Right cardiac atrium (tissue), 5 donors: ENCODE measurements around the gene NME5. TPM values are rescaled to one million over a fixed set of nuclear protein-coding genes. Genes with fewer than 3 reads are reported as not detected.
"Not testable (repeated sequence)": the region's sequence is repeated elsewhere in the genome, so short reads cannot be mapped to it uniquely, and the experiment has no call there.

Experiments used
- ATAC-seq, 2 donors: fragments of 200-7000 bp; cut with Tn5 transposase; one replicate each; pipeline versions ENCODE4 v1.8.0 to v1.9.1; 2020; ENCODE audit warnings: moderate library complexity in 2 of 2, mild to moderate bottlenecking in 1 of 2
- DNase-seq, 3 donors: peaks; one replicate each; pipeline ENCODE4 v3.0.0-alpha.2; 2020
- H3K27ac ChIP-seq: one replicate; pipeline ENCODE4 v1.5.1; 2013; ENCODE audit warnings: mild to moderate bottlenecking, low read length, control low read depth, moderate library complexity
- H3K27me3 ChIP-seq: one replicate; pipeline ENCODE4 v1.6.1; 2013; ENCODE audit not compliant: control insufficient read depth, insufficient read depth
- H3K4me1 ChIP-seq: one replicate; pipeline ENCODE4 v1.6.1; 2013; ENCODE audit warnings: low read length; ENCODE audit not compliant: control insufficient read depth, insufficient read depth
- H3K4me3 ChIP-seq: one replicate; pipeline ENCODE4 v1.5.1; 2013; ENCODE audit warnings: low read length, control low read depth
- H3K9me3 ChIP-seq: one replicate; pipeline ENCODE4 v1.6.1; 2013; ENCODE audit warnings: low read length; ENCODE audit not compliant: control insufficient read depth
- WGBS: extraction: QIAGEN DNeasy Blood & Tissue Kit; methylation state at CpG from one replicate; pipeline ENCODE4 v1.1.7; 2013; 5-methylcytosine and 5-hydroxymethylcytosine counted together
- intact Hi-C, 4 donors: fragments of 100-400 bp; cut with DNase I; formaldehyde crosslinking; loops; one replicate each; pipeline versions ENCODE4 v1.11.0 to v1.14.0; 2022 to 2023
- polyA plus RNA-seq: library from polyadenylated mRNA; stranded (reverse); fragments of 200-250 nt; gene quantifications from one replicate; pipeline ENCODE4 v1.2.3, GENCODE V29; 2013
- total RNA-seq, 4 donors: library from RNA; stranded (reverse); fragmentation: NEBNext Ultra II Directional; extraction: Animal tissue kit (Norgen Biotek cat#: 25700); gene quantifications; one replicate each; pipeline ENCODE4 v1.2.1, GENCODE V29; 2021
- donor health status: healthy with polysubstance abuse.
- donor health status: DM: no; HTN: yes; CAD: no.
- donor health status: DM: no; HTN: no; CAD: no.
- donor health status: DM: no; HTN: yes; CAD: no; lungs with severe emphysema.
- donor health status: DM: yes; HTN: yes; CAD: no.

The NME5 gene
- total and polyA plus RNA-seq, 5 donors = 5.0 to 6.8 (median 6.1) TPM

GRCh38 chr5:138078006-138078643 lies 61.1 kb downstream of the NME5 start:
- H3K27me3 ChIP-seq = no peaks in the 10 kb centered on the region

GRCh38 chr5:138077064-138077696 lies 62.0 kb downstream of the NME5 start:
- Histone ChIP-seq H3K27ac (no peak overlapping the region), H3K4me1 (no peaks in the 10 kb centered on the region), H3K4me3 (no peak overlapping the region), H3K9me3 (no peaks in the 10 kb centered on the region), H3K27me3 (no peaks in the 10 kb centered on the region)
- ATAC-seq (peak; percentile 68 to 77), DNase-seq (peak in 2 of 3 donors; percentile 48 to 82)
- intact Hi-C loops = loop anchor here in 2 of 4 donors (2.0 to 10.0 kb wide), 2 partner anchors 56 to 58 kb away; partner anchors contain the start of gene NME5 (in 1 of the 2)
- WGBS = 31% methylated on average over 5 of the region's 5 CpGs

More at GRCh38 chr5:138078006-138078643, 61.1 kb downstream of the NME5 start:
- Histone ChIP-seq H3K27ac (no peak overlapping the region), H3K9me3 (no peaks in the 10 kb centered on the region), H3K4me1 (no peaks in the 10 kb centered on the region), H3K4me3 (no peak overlapping the region)
- no peak for DNase-seq
- intact Hi-C loops = loop anchor here in 3 of 4 donors (2.0 to 10.0 kb wide), 2 partner anchors 55 to 57 kb away; partner anchors contain the start of gene NME5 (in 1 of the 3)
- WGBS = 20% methylated on average over 1 of the region's 1 CpG
- peak in 1 of 2 donors; percentile 40 for ATAC-seq

- H3K4me1 ChIP-seq, H3K4me3 ChIP-seq, H3K27ac ChIP-seq, ATAC-seq, H3K27me3 ChIP-seq, DNase-seq, H3K9me3 ChIP-seq: not testable (repeated sequence)
- WGBS = 87% methylated on average over 29 of the region's 32 CpGs
- intact Hi-C loops = loop anchor here in 1 of 4 donors (10.0 kb wide), 1 partner anchor 65 kb away; the partner anchor contains the start of gene NME5
Measured at GRCh38 chr5:138070026-138070425, 69.2 kb downstream of the NME5 start.

- peak; percentile 75 to 92 (median 89) for DNase-seq
- H3K4me1 ChIP-seq = no peaks in the 10 kb centered on the region
- no peak overlapping the region for H3K4me3 ChIP-seq
- WGBS = 20% methylated on average over 6 of the region's 6 CpGs
- H3K27me3 ChIP-seq = no peaks in the 10 kb centered on the region
- peak; percentile 85 to 91 for ATAC-seq
- intact Hi-C loops = loop anchor here in 1 of 4 donors (2.0 kb wide), 1 partner anchor 32 kb away; no protein-coding TSS in a partner anchor
- no peak overlapping the region for H3K27ac ChIP-seq
- H3K9me3 ChIP-seq = no peaks in the 10 kb centered on the region
Measured at GRCh38 chr5:138068742-138069600, 70.3 kb downstream of the NME5 start.

DNA sequence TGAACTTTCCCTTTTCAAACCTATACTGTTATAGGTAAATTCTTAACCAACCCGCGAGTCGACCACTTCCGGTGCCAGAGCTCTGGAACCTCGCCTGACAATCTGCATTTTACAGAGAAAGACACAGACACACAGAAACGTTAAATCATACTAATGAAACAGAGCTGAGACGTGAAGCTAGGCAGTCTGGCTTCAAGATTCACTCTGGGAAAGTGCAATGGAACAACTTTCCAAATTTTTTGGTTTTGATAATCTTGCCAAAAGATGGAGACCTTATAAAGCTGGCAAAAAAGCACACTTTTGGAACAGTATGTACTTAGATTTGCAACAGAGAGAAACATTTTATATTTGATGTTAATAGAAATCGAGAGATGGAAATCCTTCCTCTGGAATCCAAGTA lies 71.3 kb downstream of the NME5 start:
- Histone ChIP-seq H3K4me1 (no peaks in the 10 kb centered on the region), H3K27me3 (no peaks in the 10 kb centered on the region), H3K27ac (no peak overlapping the region), H3K4me3 (no peak overlapping the region), H3K9me3 (no peaks in the 10 kb centered on the region)
- ATAC-seq = no peak
- WGBS = 84% methylated on average over 8 of the region's 8 CpGs
- intact Hi-C loops = loop anchor here in 1 of 4 donors (2.0 kb wide), 1 partner anchor 31 kb away; no protein-coding TSS in a partner anchor
- DNase-seq = no peak

Other genes with a start within 250 kb of the NME5 start
- under 1 TPM in 3 of 4 donors, not detected in 1; 0.32 to 0.85 (median 0.71) TPM for gene PKD2L2, start 250.0 kb downstream of the NME5 start, total RNA-seq
- gene PKD2L2, start 250.0 kb downstream of the NME5 start, polyA plus RNA-seq = 0.18 TPM
- gene FAM13B, start 106.3 kb downstream of the NME5 start, total RNA-seq = 10 to 100 TPM; 34.9 to 71.6 (median 55.2) TPM
- gene FAM13B, start 106.3 kb downstream of the NME5 start, polyA plus RNA-seq = 11.2 TPM
- not detected for gene WNT8A, start 55.4 kb downstream of the NME5 start, total RNA-seq
- gene WNT8A, start 55.4 kb downstream of the NME5 start, polyA plus RNA-seq = not detected
- 10 to 100 TPM; 22.2 to 38.7 (median 31.6) TPM for gene BRD8, start 39.2 kb upstream of the NME5 start, total RNA-seq
- gene BRD8, start 39.2 kb upstream of the NME5 start, polyA plus RNA-seq = 23.5 TPM
- 1 to 10 TPM in 2 of 4 donors, under 1 TPM in 1, not detected in 1; 0.71 to 1.7 (median 1.4) TPM for gene KIF20A, start 39.7 kb upstream of the NME5 start, total RNA-seq
- 0.18 TPM for gene KIF20A, start 39.7 kb upstream of the NME5 start, polyA plus RNA-seq
- gene CDC23, start 73.9 kb upstream of the NME5 start, total RNA-seq = 10 to 100 TPM; 15.4 to 17.9 (median 17.4) TPM
- gene CDC23, start 73.9 kb upstream of the NME5 start, polyA plus RNA-seq = 13.3 TPM
- 1 to 10 TPM; 1.0 to 1.9 (median 1.5) TPM for gene GFRA3, start 135.2 kb upstream of the NME5 start, total RNA-seq
- gene GFRA3, start 135.2 kb upstream of the NME5 start, polyA plus RNA-seq = 2.5 TPM
- gene CDC25C, start 192.4 kb upstream of the NME5 start, total RNA-seq = under 1 TPM in 2 of 4 donors, not detected in 2; 0.26 to 0.29 TPM
- not detected for gene CDC25C, start 192.4 kb upstream of the NME5 start, polyA plus RNA-seq
- 10 to 100 TPM; 20.2 to 25.0 (median 22.8) TPM for gene FAM53C, start 198.8 kb upstream of the NME5 start, total RNA-seq
- gene FAM53C, start 198.8 kb upstream of the NME5 start, polyA plus RNA-seq = 16.9 TPM
- 10 to 100 TPM; 44.9 to 56.3 (median 47.5) TPM for gene KDM3B, start 213.3 kb upstream of the NME5 start, total RNA-seq
- 22.8 TPM for gene KDM3B, start 213.3 kb upstream of the NME5 start, polyA plus RNA-seq